ENCODE results near the gene CCDC172. TPM values are rescaled to one million over a fixed set of nuclear protein-coding genes. Genes with fewer than 3 reads are reported as not detected.

Gene CCDC172
- total RNA-seq, 1 experiment from 2014 or later, result not detected

DNA sequence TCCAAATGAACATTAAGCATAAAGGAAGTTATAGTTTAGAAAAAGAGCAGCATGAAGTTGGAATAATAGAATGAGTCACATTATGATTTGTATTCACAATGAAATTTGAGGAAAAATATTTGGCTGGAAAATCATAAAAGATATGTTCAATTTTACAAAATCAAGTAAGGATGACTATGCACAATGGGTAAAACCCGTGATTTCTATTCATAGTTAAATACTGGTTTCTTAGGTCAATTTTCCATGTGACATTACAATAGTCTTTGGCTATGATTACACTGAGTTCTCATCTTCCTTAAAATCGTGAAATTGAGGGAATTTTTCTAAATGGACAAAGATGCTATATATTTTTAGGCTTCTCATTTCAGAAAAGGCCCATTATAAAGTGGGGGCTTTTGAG, 17.4 kb upstream of the CCDC172 start:
- ATAC-seq (no peak), DNase-seq (no peak)
- Histone ChIP-seq H3K9ac (ENCODE audit: low read length) (no peak overlapping the region), H3K4me1 (ENCODE audit: insufficient read depth, low read length) (no peaks in the 10 kb centered on the region), H3K9me2 (replicated peaks; ENCODE audit: low read length) (no peaks in the 10 kb centered on the region), H3K9me3 (ENCODE audit: low read length) (no peaks in the 10 kb centered on the region), H2AFZ (ENCODE audit: low read length) (no peak overlapping the region), H3K27me3 (ENCODE audit: low read length) (no peaks in the 10 kb centered on the region), H3K36me3 (ENCODE audit: low read depth, low read length) (no peaks in the 10 kb centered on the region), H3F3A (ENCODE audit: low read length, unreplicated experiment) (no peaks in the 10 kb centered on the region), H3K4me2 (ENCODE audit: low read length) (no peak overlapping the region), H3K4me3 (ENCODE audit: low read length) (no peak overlapping the region), H4K20me1 (ENCODE audit: low read length) (no peaks in the 10 kb centered on the region), H3K27ac (ENCODE audit: low read length) (no peak overlapping the region), H3K79me2 (ENCODE audit: low read length) (no peaks in the 10 kb centered on the region)
- ChIA-PET CTCF (no interaction called here), POLR2A (ENCODE audit: unreplicated experiment) (no interaction called here)
- intact Hi-C loops (cut with micrococcal nuclease), result no loop called here
- BruUV-seq (replicated peaks), result no TSS peak
- TF ChIP-seq EZH2 (IDR thresholded peaks at IDR 0.05; ENCODE audit: low read length, unreplicated experiment) (no peak), EZH2phosphoT487 (IDR thresholded peaks at IDR 0.05; ENCODE audit: borderline replicate concordance, low read length) (no peak)
- TF ChIP-seq, protein P1, sequence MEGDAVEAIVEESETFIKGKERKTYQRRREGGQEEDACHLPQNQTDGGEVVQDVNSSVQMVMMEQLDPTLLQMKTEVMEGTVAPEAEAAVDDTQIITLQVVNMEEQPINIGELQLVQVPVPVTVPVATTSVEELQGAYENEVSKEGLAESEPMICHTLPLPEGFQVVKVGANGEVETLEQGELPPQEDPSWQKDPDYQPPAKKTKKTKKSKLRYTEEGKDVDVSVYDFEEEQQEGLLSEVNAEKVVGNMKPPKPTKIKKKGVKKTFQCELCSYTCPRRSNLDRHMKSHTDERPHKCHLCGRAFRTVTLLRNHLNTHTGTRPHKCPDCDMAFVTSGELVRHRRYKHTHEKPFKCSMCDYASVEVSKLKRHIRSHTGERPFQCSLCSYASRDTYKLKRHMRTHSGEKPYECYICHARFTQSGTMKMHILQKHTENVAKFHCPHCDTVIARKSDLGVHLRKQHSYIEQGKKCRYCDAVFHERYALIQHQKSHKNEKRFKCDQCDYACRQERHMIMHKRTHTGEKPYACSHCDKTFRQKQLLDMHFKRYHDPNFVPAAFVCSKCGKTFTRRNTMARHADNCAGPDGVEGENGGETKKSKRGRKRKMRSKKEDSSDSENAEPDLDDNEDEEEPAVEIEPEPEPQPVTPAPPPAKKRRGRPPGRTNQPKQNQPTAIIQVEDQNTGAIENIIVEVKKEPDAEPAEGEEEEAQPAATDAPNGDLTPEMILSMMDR (conservative IDR thresholded peaks at IDR 0.05; ENCODE audit: low read depth, low read length), result no peak

DNA sequence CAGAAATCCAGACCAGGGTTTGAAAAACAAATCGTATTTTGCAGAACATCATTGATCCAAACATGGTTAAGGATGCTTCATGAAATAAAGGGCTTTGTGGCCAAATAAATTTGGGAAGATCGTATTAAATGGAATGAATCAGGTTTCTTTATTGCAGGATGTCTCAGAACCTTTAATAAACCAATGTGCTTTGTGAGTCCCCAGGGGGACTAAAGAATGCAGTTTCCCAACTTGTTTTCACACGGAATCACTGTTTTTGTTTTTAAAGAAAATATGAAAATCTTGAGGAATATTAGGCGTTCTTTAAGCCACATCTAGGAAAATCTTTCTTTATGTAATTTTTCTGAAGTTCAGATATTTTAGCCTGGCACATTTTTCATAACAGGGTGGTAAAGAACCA, 16.8 kb upstream of the CCDC172 start:
- Histone ChIP-seq H3K4me3 (ENCODE audit: low read length) (no peak overlapping the region), H3K79me2 (ENCODE audit: low read length) (no peaks in the 10 kb centered on the region), H2AFZ (ENCODE audit: low read length) (no peak overlapping the region), H3F3A (ENCODE audit: low read length, unreplicated experiment) (no peaks in the 10 kb centered on the region), H3K36me3 (ENCODE audit: low read depth, low read length) (no peaks in the 10 kb centered on the region), H3K27me3 (ENCODE audit: low read length) (no peaks in the 10 kb centered on the region), H3K9me3 (ENCODE audit: low read length) (no peaks in the 10 kb centered on the region), H3K9me2 (replicated peaks; ENCODE audit: low read length) (no peaks in the 10 kb centered on the region), H3K9ac (ENCODE audit: low read length) (no peak overlapping the region), H3K4me1 (ENCODE audit: insufficient read depth, low read length) (no peaks in the 10 kb centered on the region), H3K27ac (ENCODE audit: low read length) (no peak overlapping the region), H3K4me2 (ENCODE audit: low read length) (no peak overlapping the region), H4K20me1 (ENCODE audit: low read length) (no peaks in the 10 kb centered on the region)
- no peak for TF ChIP-seq EZH2phosphoT487 (IDR thresholded peaks at IDR 0.05; ENCODE audit: borderline replicate concordance, low read length)
- no peak for TF ChIP-seq EZH2 (IDR thresholded peaks at IDR 0.05; ENCODE audit: low read length, unreplicated experiment)
- TF ChIP-seq, protein P1 (conservative IDR thresholded peaks at IDR 0.05; ENCODE audit: low read depth, low read length), result no peak
- no peak for ATAC-seq
- ChIA-PET CTCF (no interaction called here), POLR2A (ENCODE audit: unreplicated experiment) (no interaction called here)
- DNase-seq, result no peak
- intact Hi-C loops (cut with micrococcal nuclease), result no loop called here
- BruUV-seq (replicated peaks), result no TSS peak

DNA sequence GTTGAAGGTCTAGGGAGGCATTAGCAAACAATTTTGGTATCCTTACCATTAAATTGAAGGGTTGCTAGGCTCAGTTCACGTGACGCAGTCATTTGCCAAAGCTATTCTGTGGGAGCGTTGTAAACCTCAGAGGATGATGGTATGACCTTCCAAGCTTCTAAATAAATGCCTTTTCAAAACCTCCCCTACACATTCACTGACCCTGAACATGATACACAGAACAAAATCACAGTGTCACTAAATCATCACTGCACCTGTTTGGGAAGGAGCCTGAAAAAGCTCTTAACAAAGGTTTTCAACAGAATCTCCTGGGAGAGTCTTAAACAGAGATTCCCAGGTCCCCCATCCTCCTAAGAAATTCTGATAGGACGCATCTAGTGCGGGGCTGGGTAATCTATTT, 13.2 kb upstream of the CCDC172 start:
- Histone ChIP-seq H3K4me1 (ENCODE audit: insufficient read depth, low read length) (no peaks in the 10 kb centered on the region), H3K9me3 (ENCODE audit: low read length) (no peaks in the 10 kb centered on the region), H3K9ac (ENCODE audit: low read length) (no peak overlapping the region), H4K20me1 (ENCODE audit: low read length) (no peaks in the 10 kb centered on the region), H3K4me2 (ENCODE audit: low read length) (no peak overlapping the region), H3K27me3 (ENCODE audit: low read length) (no peaks in the 10 kb centered on the region), H3K36me3 (ENCODE audit: low read depth, low read length) (no peaks in the 10 kb centered on the region), H2AFZ (ENCODE audit: low read length) (no peak overlapping the region), H3K9me2 (replicated peaks; ENCODE audit: low read length) (no peaks in the 10 kb centered on the region), H3F3A (ENCODE audit: low read length, unreplicated experiment) (no peaks in the 10 kb centered on the region), H3K4me3 (ENCODE audit: low read length) (no peak overlapping the region), H3K79me2 (ENCODE audit: low read length) (no peaks in the 10 kb centered on the region), H3K27ac (ENCODE audit: low read length) (no peak overlapping the region)
- ATAC-seq, result no peak
- no peak for TF ChIP-seq EZH2 (IDR thresholded peaks at IDR 0.05; ENCODE audit: low read length, unreplicated experiment)
- TF ChIP-seq, protein P1 (conservative IDR thresholded peaks at IDR 0.05; ENCODE audit: low read depth, low read length), result no peak
- no peak for TF ChIP-seq EZH2phosphoT487 (IDR thresholded peaks at IDR 0.05; ENCODE audit: borderline replicate concordance, low read length)
- POLR2A ChIA-PET (ENCODE audit: unreplicated experiment), result no interaction called here
- no TSS peak for BruUV-seq (replicated peaks)
- intact Hi-C loops (cut with micrococcal nuclease), result no loop called here
- CTCF ChIA-PET, result no interaction called here
- DNase-seq, result no peak

Measured in PC-3 (cell line).